HG03354 (cell line): ENCODE results near the gene RPS21.
"Not testable (repeated sequence)": the region's sequence is repeated elsewhere in the genome, so short reads cannot be mapped to it uniquely, and the experiment has no call there.

Source experiments
- ATAC-seq: cut with Tn5 transposase; IDR thresholded peaks from one replicate; pipeline ENCODE4 v1.9.1; 2021; ENCODE audit warnings: mild to moderate bottlenecking; ENCODE audit not compliant: unreplicated experiment, poor library complexity, severe bottlenecking

RPS21 gene

DNA sequence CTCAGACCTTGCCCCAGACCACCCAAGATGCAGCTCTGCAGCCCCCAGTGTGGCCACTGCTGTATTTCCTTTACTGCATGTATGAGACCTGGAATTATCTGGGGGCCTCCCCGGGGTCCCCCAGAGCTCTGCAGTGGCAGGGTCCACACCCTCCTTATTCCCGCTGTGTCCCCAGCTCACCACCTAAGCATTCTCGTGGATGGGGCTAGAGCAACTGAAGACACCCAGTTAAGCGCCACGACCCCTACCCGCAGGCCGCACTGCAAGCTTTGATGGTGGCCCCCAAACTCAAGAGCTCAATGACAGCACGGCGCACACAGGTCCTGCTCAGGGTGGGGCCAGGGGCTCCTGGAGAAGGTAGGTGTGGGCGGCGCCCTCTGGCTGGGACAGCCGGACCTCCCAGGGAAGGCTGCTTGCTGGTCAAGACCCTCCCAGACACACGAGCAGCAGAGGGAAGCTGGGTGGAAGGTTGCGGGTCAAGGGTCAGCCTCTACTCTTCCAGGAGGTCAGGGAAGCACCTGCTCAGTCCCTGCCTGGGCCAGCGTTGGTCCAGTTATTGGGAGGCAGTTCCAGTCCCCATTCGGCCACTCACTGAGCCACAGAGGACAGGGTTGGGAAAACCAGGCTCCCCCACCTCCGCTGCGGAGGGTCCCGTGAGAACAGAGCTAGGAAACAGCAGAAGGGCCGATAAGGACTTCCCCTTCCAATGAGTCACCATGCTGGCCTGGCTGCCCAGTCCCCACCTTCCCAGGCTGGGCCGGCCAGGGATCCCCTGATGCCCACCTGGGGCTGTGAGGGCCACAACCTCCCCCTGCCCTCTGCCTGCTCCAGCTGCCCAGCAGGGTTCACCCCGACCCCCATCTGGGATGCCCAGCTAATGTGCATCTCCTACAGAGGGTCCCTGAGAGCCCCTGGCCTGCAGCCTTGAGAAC, 22.7 kb upstream of the RPS21 start:
- ATAC-seq: no peak

DNA sequence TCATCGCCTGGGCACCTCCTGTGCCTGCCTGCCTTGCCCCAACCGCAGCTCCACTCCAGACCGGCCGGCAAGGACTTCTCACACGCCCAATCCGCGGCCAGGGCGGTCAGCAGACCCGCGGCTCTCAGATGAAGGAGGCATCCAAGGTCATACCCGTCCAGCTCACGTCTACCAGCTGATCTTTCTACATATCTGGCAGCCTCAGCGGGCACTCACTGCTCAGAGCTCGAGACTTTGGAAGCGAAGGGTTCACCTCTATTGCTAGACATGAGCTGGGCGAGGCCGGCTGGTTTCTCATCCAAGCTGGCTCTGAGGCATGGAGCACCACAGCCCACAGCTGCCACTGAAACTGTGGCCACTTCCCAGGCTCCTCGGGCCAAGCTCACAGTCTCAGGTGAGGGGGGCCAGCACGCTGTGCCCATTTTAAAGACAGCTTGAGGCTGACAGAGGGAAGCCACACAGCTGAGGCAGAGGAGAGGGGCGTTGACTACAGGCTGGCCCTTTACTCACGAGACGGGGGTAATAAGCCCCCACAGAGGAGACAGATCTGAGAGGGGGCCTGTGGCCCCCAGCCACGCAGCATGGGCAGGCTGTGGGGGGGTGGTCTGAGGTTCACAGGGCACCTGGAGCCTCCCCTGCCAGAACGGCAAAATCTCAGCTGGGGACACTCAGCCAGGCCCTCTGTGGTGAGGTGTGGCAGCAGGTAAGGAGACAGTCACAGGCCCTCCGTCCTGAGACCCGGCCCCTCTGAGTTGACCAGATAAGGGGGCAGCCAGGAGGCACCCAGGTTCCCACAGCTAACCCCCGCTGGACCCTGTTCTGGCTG, 21.8 kb upstream of the RPS21 start:
- ATAC-seq: no peak

DNA sequence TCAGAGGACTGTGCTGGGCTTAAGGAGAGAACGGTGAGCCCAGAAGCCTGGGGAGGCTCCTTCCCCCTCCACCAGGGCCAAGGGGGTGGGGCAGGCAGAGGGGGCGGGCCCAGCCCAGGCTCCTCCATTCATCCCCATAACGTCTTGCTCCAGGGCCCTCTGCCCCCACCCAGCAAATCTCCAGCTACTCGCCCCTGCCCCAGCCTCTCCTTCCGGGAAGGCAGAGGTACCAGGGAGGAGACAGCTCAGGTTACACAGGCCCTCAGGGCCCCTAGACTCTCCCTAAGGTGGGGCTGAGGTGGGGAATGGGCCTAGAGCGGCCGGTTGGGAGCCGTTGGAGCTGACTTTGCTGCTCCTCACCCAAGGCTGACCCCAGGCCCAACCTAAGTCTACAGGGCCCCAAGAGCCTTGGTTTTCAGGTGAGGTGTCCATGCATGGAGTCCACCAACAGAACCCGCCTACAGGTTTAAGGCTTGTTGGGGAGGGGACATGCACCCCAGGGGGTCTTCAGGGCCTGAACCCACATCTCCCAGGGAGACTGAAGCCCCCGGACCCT, 21.0 kb upstream of the RPS21 start:
- ATAC-seq: no peak

DNA sequence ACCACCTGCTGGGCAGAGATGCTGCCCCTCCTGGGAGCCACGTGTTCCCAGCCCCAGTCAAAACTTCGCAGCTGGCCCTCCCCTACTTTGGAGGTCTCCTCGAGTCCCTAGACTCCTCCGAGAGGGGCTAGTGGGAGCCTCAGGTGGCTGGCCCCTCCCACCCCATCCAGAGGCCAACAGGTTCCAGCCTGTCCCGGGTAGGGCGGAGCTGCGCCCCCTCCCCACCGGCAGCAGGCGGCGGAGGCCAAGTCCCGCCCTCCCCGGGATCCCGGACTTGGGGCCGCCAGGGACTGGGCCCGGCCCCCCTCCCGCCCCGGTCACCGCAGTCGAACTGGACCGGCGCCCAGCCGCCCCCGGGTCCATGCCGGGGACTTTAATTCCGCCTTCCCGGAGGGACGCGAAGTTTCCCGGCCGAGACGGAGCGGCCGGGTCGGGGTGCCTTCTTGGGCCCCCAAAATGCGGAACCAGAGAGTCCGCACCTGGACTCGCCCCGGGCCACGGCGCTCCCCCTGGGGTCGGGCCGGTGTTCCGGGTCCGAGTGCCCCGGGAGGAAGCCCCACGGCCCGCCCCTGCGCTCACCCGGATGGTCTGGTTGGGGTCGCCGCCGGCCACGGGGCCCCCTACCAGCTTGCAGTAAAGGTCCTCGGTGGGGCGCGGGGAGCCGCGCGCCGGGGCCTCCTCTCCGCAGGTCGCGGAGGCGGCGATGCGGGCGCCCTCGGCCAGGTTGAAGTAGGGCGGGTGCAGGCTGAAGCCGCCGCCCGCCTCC, 20.4 kb upstream of the RPS21 start:
- ATAC-seq: no peak

DNA sequence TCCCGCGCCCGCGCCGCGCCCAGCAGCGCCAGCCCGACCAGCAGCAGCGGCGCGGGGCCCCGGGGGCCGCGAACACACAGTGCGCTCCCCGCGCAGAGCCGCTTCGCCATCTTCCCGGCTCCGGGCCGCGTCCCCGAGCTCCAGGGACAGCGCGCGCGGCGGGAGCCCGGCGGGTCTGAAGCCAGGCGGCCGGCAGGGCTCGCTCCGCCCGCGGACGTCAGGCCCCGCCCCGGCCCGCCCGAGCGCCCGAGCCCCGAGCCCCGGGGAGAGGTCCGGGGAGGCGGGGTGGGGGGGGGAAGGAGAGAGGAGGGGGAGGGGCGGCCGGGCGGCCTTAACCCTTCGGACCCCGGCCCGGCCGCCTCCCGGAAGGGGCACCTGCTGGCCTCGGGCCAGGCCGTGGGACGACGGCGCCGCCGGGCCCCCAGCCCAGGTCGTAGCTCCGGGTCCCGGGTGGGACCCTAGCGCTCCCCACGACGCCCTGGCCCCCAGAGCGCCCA, 19.7 kb upstream of the RPS21 start, which contains the start of gene LAMA5:
LAMA5 (minus strand) TSS at position 177 of the 497 bp plus-strand sequence; CDS start at position 110, 67 bp downstream.
- ATAC-seq: no peak

DNA sequence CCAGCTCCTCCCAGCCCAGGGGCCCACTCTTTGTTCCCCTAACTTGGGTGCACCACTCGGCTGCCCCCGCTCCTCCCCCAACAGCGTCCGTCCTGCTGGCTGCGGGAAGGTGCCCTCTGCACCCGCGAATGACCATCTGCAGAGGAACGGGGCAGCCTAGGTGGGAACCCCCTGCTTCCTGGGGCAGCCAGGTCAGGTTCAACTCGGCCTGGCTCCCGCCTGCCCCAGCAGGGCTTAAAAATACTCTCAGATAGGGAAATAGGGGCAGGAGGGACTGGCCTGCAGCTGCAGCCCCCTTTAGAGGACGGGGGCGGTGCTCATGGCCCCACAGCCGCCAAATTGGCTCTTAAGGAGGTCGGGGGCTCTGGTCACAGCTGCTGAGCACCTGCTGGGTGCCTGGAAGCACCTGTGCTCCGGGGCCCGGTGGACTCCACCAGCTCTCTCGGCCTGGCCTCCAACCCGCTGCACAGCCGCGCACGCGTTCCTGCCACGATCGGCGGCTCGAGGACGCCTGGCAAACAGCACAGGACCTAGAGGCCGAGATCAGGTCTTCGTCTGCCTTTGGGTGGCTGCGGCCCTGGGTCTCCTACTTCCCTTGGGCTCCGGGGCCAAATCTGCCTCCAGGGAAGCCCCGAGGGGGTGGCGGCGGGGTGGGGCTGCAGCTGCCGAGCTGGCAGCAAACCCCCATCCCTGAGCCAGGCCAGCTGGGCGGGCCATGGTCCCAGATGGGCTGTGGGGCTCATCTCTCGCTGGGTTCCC, 19.1 kb upstream of the RPS21 start:
- no peak for ATAC-seq

DNA sequence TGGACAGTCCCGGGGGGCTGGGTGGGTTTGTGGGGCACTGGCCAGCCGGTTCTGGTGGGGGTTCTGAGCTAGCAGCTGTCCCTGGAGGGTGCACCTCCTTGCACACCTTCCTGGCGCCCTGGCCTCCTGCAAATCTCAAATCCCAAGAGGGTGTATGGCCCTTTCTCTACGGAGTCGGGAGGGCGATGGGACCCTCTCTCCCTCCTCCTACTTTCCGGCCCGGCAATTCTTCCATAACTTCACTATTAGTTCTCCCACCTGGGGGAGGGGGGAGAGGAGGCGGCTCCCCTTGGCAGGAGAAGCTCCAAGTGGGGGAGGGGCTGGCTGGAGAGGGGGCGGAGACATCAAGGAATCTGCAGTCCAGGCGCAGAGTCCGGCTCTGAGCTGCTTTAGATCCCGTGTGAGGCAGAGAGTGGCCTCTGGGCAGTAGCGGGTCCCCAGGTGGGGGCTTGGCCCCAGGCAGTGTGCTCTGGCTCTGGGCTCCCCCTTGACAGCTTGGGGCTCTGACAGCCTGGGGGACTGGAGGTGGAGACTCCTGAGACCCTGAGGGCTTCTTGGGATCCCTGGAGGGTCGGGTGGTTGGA, 18.4 kb upstream of the RPS21 start:
- ATAC-seq: no peak

DNA sequence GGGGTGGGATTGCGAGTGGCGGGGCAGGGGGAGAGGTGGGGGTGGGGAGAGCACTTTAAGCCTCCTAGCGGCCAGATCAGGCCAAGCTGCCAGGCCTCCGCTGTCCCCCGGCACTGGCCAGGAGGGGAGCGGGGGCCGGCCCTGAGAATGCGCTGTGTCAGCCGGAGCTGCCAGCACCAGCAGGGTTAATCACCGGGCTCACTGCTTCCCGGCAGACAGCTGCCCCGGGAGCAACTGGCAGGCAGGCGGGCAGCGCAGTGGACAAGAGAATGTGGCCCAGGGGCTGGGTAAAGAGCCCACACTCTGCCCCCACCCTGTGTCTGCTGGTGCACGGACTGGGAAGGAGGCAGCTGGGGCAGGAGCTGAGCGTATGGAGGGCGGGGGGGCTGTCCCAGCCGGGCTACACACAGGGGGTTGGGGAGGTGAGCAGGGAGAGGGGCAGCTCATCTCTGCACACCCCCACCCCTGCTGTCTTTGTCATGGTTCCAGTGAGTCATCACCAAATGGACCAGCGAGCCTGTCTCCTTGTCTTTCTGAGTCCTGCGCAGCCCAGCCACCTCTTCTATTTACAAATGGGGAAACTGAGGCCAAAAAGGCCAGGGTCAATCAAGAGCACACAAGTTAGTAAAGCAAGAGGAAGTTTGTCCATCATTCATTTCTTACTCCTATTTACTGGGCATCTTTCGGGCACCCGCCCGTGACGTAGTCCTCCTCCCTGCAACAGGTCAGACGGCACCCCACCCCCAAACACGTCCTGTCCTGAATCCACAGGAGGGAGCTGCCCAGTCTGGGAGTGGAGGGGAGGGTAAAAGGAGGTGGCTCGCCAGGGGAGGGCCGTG, 17.7 kb upstream of the RPS21 start:
- ATAC-seq: no peak

DNA sequence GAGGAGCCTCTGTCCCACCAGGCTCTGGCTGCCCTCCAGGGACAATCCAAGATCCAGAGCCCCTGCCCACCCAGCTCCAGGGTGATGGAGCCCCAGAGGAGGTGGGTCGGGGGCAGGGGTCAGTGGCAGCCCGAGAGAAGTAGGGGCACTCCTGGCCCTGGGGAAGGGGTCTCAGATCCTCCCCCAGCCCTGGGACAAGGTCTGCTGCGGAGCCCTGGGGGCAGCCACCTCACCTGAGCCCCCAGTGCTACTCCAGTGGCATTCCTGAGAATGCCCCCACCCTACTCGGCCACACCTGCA, 17.1 kb upstream of the RPS21 start:
- no peak for ATAC-seq

DNA sequence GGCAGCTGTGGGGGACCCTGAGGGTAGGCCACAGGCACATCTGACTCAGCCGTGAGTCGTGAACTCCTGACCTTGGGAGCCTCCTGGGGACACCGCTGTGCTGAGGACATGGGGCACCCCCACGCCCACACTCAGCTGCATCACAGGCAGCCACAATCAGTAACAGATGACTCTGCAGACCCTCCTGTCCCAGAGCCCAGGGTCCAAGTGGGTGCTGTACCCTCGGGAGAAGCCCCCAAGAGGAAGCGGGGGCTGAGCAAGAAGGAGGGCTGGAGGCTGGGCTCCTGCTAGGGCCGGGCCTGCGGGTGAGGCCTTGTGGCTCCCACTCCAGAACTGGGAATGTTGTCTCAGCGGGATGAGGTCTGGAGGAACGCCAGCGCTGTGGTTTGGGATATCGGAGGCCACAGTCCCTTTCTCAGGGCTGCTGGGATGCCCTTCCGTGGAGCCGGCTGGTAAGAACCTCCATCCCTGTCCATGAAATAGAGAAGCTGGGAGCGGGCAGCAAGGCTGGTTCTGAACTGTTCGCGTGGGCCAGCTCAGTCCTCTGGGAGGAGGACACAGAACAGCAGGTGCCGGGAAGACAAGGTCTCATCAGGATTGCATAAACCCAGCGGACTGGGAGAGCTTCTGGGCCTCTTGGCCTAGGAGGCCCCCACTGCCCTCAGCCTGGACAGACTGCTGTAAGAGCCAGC, 16.6 kb upstream of the RPS21 start:
- ATAC-seq: no peak

DNA sequence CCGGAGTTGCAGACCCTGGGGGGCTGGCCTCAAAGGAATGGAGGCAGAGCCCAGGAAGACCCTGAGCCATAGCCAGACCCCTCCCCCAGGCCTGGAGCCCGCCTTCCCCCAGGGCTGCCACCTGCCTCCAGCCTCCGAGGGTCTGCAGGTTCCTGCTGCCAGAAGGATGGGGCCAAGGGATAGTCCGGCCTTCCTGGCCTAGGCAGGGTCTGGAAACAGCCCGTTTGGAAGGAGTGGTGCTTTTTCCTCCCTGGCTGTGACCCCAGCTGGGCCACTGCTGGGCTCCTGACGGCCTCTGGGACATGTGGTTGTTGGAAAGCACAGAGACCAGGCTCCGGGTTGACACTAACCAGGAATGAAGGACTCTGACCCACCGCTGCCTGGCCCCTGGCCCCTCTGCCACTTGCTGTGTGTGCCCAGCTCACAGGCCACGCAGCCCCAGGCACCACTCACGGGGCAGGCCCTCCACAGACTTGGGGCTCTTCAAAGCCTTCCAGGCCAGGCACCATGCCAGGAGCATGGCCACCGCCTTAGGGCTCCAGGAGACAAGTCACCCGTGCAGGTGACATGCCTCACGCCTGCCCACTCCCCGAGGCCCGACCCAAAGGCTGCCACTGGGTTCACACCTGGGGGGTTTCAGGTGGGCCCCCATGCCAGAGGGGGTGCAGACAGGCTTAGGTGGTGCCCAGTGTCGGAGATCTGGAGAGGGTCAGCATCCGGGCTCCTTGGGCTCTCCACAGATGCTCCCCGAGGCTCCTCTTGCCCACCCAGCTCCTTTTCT, 15.9 kb upstream of the RPS21 start:
- no peak for ATAC-seq

DNA sequence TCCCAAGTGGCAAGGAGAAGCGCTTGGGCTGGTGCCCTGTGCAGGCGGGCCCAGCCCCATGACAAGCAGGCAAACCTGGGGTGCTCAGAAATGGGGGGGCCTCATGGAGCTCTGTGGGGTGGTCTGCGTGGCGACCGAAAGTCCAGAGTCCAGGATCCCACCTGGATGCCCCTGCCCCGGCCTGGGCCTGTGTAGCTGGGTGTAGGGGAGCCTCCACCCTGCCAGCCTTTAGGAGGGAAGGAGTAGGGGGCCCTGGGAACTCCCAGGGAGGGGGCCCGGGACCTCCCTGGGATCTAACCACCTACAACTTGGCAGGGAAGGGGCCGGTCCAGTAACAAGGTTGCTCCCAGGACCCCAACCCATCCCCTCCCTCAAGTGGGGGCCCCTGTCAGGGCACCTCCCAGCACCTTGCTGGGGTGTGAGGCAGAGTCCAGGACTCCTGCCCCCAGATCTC, 15.3 kb upstream of the RPS21 start:
- ATAC-seq: no peak

DNA sequence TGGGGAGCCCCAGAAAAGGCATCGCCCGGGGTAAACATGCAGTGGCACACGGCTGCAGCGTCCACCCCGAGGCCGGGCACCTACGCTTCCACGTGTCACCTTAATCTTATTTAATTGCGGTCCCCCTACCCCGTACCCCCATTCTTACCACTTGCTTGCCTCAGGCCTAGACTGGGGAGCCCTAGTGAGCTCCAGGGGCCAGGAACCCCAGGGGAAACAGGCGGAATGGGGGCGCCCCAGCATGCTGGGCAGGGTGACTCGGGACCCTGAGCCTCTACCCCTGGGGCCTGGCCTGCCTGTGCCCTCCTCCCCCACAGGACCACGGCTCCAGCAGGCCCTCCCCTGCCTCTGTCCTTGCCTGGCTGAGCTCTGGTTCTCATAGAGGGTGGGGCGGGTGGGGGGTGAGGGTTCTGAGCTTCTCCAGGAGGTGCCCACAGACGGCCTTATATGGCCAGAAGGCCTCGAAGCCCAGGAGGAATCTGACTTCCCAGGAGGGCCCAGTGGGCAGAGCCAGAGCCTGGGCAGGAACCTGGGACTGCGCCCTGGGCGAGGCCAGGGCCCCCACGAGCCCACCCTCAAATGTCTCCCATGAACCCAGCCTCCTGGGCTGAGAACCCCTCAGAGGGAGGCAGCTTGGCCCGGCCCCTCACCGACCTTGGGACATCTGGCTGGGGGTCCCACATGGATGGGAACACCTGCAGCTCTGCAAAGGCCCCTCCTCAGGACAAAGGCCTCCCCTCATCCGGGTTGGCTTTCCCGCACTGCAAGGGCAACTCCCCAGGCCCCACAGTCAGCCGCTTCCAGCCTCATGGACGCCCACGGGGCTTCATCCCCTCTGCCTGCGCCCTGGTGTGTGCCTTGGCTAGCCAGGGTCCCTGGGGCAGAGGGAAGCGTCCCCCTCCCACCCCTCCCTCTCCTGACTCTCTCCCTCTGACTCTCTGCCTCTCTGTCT, 14.6 kb upstream of the RPS21 start:
- ATAC-seq: no peak

DNA sequence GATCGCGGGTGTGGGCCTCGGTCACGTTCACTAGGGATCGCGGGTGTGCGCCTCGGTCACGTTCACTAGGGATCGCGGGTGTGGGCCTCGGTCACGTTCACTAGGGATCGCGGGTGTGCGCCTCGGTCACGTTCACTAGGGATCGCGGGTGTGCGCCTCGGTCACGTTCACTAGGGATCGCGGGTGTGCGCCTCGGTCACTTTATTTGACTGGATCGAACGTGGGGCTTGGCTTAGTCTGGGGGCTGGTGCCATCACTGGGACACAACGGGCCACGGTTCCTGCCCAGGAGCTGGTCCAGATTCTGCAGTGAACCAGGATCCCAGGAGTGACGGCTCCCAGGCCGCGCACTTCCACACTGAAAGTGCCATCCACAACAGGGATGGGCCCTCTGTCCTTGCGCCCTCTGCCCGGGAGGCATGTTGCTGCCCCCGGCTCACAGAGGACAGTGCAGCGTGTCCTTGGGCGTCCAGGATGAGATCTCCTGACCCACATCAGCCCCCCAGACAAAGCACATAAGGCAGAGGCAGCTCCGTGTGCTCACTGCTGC, 13.2 kb upstream of the RPS21 start:
- ATAC-seq: not testable (repeated sequence)
